PC-3 (cell line): ENCODE measurements around the gene APBB2. TPM values are rescaled to one million over a fixed set of nuclear protein-coding genes. Genes with fewer than 3 reads are reported as not detected.

Experiments used
- ATAC-seq: fragments of 200-7000 bp; cut with Tn5 transposase; 2 replicates; pipeline ENCODE4 v1.9.1; 2020; ENCODE audit warnings: mild to moderate bottlenecking, moderate library complexity
- BruUV-seq: library from RNA; stranded (reverse); fragments of 400-500 nt; replicated peaks from 2 replicates; lab custom pipeline; 2021; lab: Mats Ljungman, UMichigan
- CTCF ChIA-PET: fragments of 300-600 bp; sonication (Branson Sonifier 250); formaldehyde crosslinking; loops from one replicate; lab custom pipeline; 2022; ENCODE audit warnings: antibody characterized with exemption; lab: Charles Lee
- POLR2A ChIA-PET: fragments of 300-600 bp; sonication (Branson Sonifier 250); formaldehyde crosslinking; loops from one replicate; lab custom pipeline; 2022; ENCODE audit warnings: antibody characterized with exemption; ENCODE audit not compliant: unreplicated experiment; lab: Charles Lee
- DNase-seq: peaks from one replicate; pipeline ENCODE4 v3.0.0-alpha.2; 2015
- H2AFZ ChIP-seq: fragments of 300-600 bp; sonication (generic); 2 replicates; pipeline ENCODE4 v1.6.0; 2016; ENCODE audit warnings: antibody characterized with exemption, low read length
- H3F3A ChIP-seq: fragments of 300-600 bp; sonication (generic); one replicate; pipeline ENCODE4 v1.6.0; 2017; ENCODE audit warnings: antibody characterized with exemption, low read length, control low read depth, mild to moderate bottlenecking; ENCODE audit not compliant: unreplicated experiment
- H3K27ac ChIP-seq: fragments of 300-600 bp; sonication (generic); 2 replicates; pipeline ENCODE4 v1.5.1; 2016; ENCODE audit warnings: mild to moderate bottlenecking, low read length
- H3K27me3 ChIP-seq: fragments of 300-600 bp; sonication (generic); 2 replicates; pipeline ENCODE4 v1.6.1; 2016; ENCODE audit warnings: low read length, mixed read lengths
- H3K36me3 ChIP-seq: fragments of 300-600 bp; sonication (generic); 2 replicates; pipeline ENCODE4 v1.6.1; 2016; ENCODE audit warnings: low read depth, mixed run types, low read length, mixed read lengths
- H3K4me1 ChIP-seq: fragments of 300-600 bp; sonication (generic); 2 replicates; pipeline ENCODE4 v1.5.1; 2016; ENCODE audit warnings: low read length; ENCODE audit not compliant: insufficient read depth
- H3K4me2 ChIP-seq: fragments of 300-600 bp; sonication (generic); 2 replicates; pipeline ENCODE4 v1.6.0; 2016; ENCODE audit warnings: low read length
- H3K4me3 ChIP-seq: fragments of 300-600 bp; sonication (generic); 2 replicates; pipeline ENCODE4 v1.5.1; 2016; ENCODE audit warnings: mild to moderate bottlenecking, low read length, mixed read lengths
- H3K79me2 ChIP-seq: fragments of 300-600 bp; sonication (generic); 2 replicates; pipeline ENCODE4 v1.6.1; 2017; ENCODE audit warnings: low read length, mixed read lengths
- H3K9ac ChIP-seq: fragments of 300-600 bp; sonication (generic); 2 replicates; pipeline ENCODE4 v1.6.0; 2016; ENCODE audit warnings: mild to moderate bottlenecking, low read length
- H3K9me2 ChIP-seq: fragments of 300-600 bp; sonication (generic); replicated peaks from 2 replicates; pipeline ENCODE4 v1.6.1; 2016; ENCODE audit warnings: mixed run types, low read length, mixed read lengths
- H3K9me3 ChIP-seq: fragments of 300-600 bp; sonication (generic); 2 replicates; pipeline ENCODE4 v1.6.1; 2016; ENCODE audit warnings: low read length, mixed read lengths
- H4K20me1 ChIP-seq: fragments of 300-600 bp; sonication (generic); 2 replicates; pipeline ENCODE4 v1.6.1; 2016; ENCODE audit warnings: low read length, mixed read lengths
- EZH2 ChIP-seq: fragments of 300-600 bp; sonication (generic); IDR thresholded peaks from one replicate; pipeline ENCODE4 v1.6.1; 2017; ENCODE audit warnings: antibody characterized with exemption, mild to moderate bottlenecking, low read length; ENCODE audit not compliant: unreplicated experiment
- EZH2phosphoT487 ChIP-seq: fragments of 300-600 bp; sonication (generic); IDR thresholded peaks from 2 replicates; pipeline ENCODE4 v1.6.1; 2018; ENCODE audit warnings: mild to moderate bottlenecking, antibody characterized with exemption, low read length, borderline replicate concordance
- intact Hi-C: fragments of 100-400 bp; cut with micrococcal nuclease; formaldehyde crosslinking; loops from 2 replicates; pipeline ENCODE4 v1.9.0; 2023
- total RNA-seq: library from RNA; depleted of rRNA; stranded (reverse); fragments of >200 nt; gene quantifications from 2 replicates; pipeline ENCODE4 v1.2.3, GENCODE V29; 2014
- TF ChIP-seq, protein P1 (sequence below): fragments of 300-600 bp; sonication (generic); conservative IDR thresholded peaks from 2 replicates; pipeline ENCODE4 v1.5.1; 2017; ENCODE audit warnings: antibody characterized with exemption, low read depth, mild to moderate bottlenecking, low read length

Gene APBB2
- total RNA-seq, 1 experiment from 2014 or later = 24.7 TPM

- no TSS peak for BruUV-seq
- H3F3A ChIP-seq = no peaks in the 10 kb centered on the region
- H3K9me2 ChIP-seq = no peaks in the 10 kb centered on the region
- H3K9me3 ChIP-seq = no peaks in the 10 kb centered on the region
- no peak overlapping the region for H3K4me3 ChIP-seq
- ATAC-seq (no peak), DNase-seq (no peak)
- H3K4me2 ChIP-seq = no peak overlapping the region
- POLR2A ChIA-PET = no interaction called here
- intact Hi-C loops = no loop called here
- no peaks in the 10 kb centered on the region; the same call in 1 of the 2 replicates for H3K36me3 ChIP-seq
- no peaks in the 10 kb centered on the region for H3K27me3 ChIP-seq
- H3K79me2 ChIP-seq = no peaks in the 10 kb centered on the region
- CTCF ChIA-PET = no interaction called here
- no peaks in the 10 kb centered on the region for H3K4me1 ChIP-seq
- H4K20me1 ChIP-seq = no peaks in the 10 kb centered on the region
- no peak overlapping the region for H2AFZ ChIP-seq
- no peak overlapping the region for H3K9ac ChIP-seq
- no peak for TF ChIP-seq EZH2
- no peak for TF ChIP-seq EZH2phosphoT487
- TF ChIP-seq, protein P1, sequence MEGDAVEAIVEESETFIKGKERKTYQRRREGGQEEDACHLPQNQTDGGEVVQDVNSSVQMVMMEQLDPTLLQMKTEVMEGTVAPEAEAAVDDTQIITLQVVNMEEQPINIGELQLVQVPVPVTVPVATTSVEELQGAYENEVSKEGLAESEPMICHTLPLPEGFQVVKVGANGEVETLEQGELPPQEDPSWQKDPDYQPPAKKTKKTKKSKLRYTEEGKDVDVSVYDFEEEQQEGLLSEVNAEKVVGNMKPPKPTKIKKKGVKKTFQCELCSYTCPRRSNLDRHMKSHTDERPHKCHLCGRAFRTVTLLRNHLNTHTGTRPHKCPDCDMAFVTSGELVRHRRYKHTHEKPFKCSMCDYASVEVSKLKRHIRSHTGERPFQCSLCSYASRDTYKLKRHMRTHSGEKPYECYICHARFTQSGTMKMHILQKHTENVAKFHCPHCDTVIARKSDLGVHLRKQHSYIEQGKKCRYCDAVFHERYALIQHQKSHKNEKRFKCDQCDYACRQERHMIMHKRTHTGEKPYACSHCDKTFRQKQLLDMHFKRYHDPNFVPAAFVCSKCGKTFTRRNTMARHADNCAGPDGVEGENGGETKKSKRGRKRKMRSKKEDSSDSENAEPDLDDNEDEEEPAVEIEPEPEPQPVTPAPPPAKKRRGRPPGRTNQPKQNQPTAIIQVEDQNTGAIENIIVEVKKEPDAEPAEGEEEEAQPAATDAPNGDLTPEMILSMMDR = no peak
- no peak overlapping the region for H3K27ac ChIP-seq
These were observed 337.3 kb downstream of the APBB2 start for GRCh38 chr4:40877081-40877480.

GRCh38 chr4:40875507-40876150 lies 338.7 kb downstream of the APBB2 start:
- no peaks in the 10 kb centered on the region for H3K9me3 ChIP-seq
- no peak for TF ChIP-seq EZH2phosphoT487
- H3F3A ChIP-seq = no peaks in the 10 kb centered on the region
- ATAC-seq (no peak), DNase-seq (no peak)
- H3K27ac ChIP-seq = no peak overlapping the region
- intact Hi-C loops = no loop called here
- ChIA-PET POLR2A (no interaction called here), CTCF (no interaction called here)
- no peaks in the 10 kb centered on the region for H4K20me1 ChIP-seq
- no TSS peak for BruUV-seq
- H3K9me2 ChIP-seq = no peaks in the 10 kb centered on the region
- no peak overlapping the region for H3K9ac ChIP-seq
- H3K27me3 ChIP-seq = no peaks in the 10 kb centered on the region
- H3K79me2 ChIP-seq = no peaks in the 10 kb centered on the region
- no peak overlapping the region for H3K4me3 ChIP-seq
- no peak overlapping the region for H3K4me2 ChIP-seq
- no peaks in the 10 kb centered on the region for H3K4me1 ChIP-seq
- no peaks in the 10 kb centered on the region for H3K36me3 ChIP-seq
- H2AFZ ChIP-seq = no peak overlapping the region

GRCh38 chr4:40874901-40875300 lies 339.4 kb downstream of the APBB2 start:
- no peak overlapping the region for H3K27ac ChIP-seq
- H3K4me2 ChIP-seq = no peak overlapping the region
- ATAC-seq (no peak), DNase-seq (no peak)
- no peaks in the 10 kb centered on the region for H3K9me2 ChIP-seq
- no peaks in the 10 kb centered on the region for H3K9me3 ChIP-seq
- POLR2A ChIA-PET = no interaction called here
- no peak overlapping the region for H3K9ac ChIP-seq
- H3K79me2 ChIP-seq = no peaks in the 10 kb centered on the region
- no peaks in the 10 kb centered on the region for H3K27me3 ChIP-seq
- no peaks in the 10 kb centered on the region for H3K36me3 ChIP-seq
- BruUV-seq = no TSS peak
- no peak overlapping the region for H3K4me3 ChIP-seq
- CTCF ChIA-PET = no interaction called here
- H3K4me1 ChIP-seq = no peaks in the 10 kb centered on the region
- intact Hi-C loops = no loop called here
- TF ChIP-seq, protein P1 = no peak
- no peak for TF ChIP-seq EZH2
- TF ChIP-seq EZH2phosphoT487 = no peak
- no peaks in the 10 kb centered on the region for H4K20me1 ChIP-seq
- H2AFZ ChIP-seq = no peak overlapping the region
- H3F3A ChIP-seq = no peaks in the 10 kb centered on the region
